Measurements from ENCODE around the gene HMCN2. TPM values are rescaled to one million over a fixed set of nuclear protein-coding genes. Genes with fewer than 3 reads are reported as not detected.

The HMCN2 gene
- total and polyA plus RNA-seq, 2 donors (not counting 3 experiments of a cell fraction or from before 2014, with no cell fraction given), result 0.04 to 0.24 TPM

DNA sequence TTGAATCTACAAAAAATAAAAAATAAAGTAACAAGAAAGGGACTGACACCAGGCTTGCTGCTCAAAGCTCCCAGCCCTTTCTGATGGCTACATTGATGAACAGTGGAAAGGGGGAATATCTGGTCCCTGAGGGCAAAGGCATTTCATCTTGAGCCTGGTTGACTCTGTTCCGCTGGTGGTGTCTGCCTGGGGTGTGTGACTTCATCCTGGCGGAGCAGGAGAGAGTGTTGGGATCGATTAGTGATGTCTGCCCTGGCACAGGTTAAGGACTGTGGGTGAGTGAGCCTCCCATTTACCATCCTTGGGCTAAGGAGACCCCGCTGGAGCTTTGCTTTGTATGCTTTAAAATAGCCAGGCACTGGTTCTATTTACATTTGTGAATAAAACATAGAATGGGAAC is 122.3 kb downstream of the HMCN2 start:
- Histone ChIP-seq H3K4me3 (replicated peaks in 1 of 3; ENCODE audit: insufficient read depth in 1 of 3, low read depth in 1 of 3, low read length in 3 of 3) (no peak overlapping the region), H2AFZ (ENCODE audit: low read depth, low read length) (no peak overlapping the region), H3K9me1 (replicated peaks; ENCODE audit: control insufficient read depth, extremely low read depth, insufficient read depth, low read length) (no peaks in the 10 kb centered on the region), H3K4me2 (ENCODE audit: insufficient read depth, low read length) (no peak overlapping the region), H3K9ac (replicated peaks; ENCODE audit: extremely low read depth, insufficient read depth, low read length) (no peak overlapping the region), H3K36me3 (ENCODE audit: control insufficient read depth in 2 of 2, extremely low read depth in 1 of 2, insufficient read depth in 2 of 2, low read length in 2 of 2) (no peaks in the 10 kb centered on the region), H4K20me1 (replicated peaks; ENCODE audit: control insufficient read depth, extremely low read depth, insufficient read depth, low read length) (no peaks in the 10 kb centered on the region), H3K79me2 (ENCODE audit: control insufficient read depth, insufficient read depth, low read length) (no peaks in the 10 kb centered on the region), H3K27me3 (ENCODE audit: control insufficient read depth in 2 of 2, insufficient read depth in 2 of 2, low read length in 2 of 2) (no peaks in the 10 kb centered on the region), H3K27ac (ENCODE audit: insufficient read depth, low read depth, low read length) (no peak overlapping the region), H3K4me1 (ENCODE audit: control insufficient read depth, extremely low read depth, insufficient read depth, low read length) (no peaks in the 10 kb centered on the region), H3K9me3 (replicated peaks; ENCODE audit: control insufficient read depth, insufficient read depth, low read length) (no peaks in the 10 kb centered on the region)
- POLR2A ChIA-PET, result no interaction called here
- FAIRE-seq (no peak), DNase-seq (ENCODE audit: low read depth, low spot score) (no peak)
- CTCF ChIA-PET, result no interaction called here
- TF ChIP-seq GATA2 (IDR thresholded peaks at IDR 0.05; ENCODE audit: insufficient read depth, insufficient read length, low read depth, low read length), result no peak
- no TSS peak for BruUV-seq (replicated peaks)
- dilution Hi-C loops (cut with MboI; ENCODE audit: extremely low pct_ligation_motif_present, low sequenced_read_pairs), result no loop called here
- intact Hi-C loops (cut with micrococcal nuclease), result no loop called here

DNA sequence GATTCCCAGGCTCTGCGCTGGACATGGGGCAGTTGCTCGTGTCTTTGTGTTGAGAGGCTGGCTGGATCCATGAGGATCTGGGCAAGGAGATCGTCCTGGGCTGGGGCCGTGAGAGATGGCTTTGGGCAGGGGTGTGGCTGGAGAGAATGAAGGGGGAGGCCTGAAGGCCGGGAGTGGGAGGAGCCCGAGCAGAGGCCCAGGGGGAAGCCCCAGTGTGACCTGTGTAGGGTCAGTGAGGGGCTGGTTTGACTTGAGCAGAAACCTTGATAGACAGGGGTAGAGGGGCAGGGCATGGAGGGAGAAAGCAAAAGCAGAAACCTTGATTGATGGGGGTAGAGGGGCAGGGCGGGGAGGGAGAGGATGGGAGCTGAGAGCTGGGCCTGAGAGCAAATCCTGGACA is 124.8 kb downstream of the HMCN2 start:
- ChIA-PET CTCF (no interaction called here), POLR2A (no interaction called here)
- DNase-seq (ENCODE audit: low read depth, low spot score) (no peak), FAIRE-seq (no peak)
- no peaks in the 10 kb centered on the region for H3K9me1 ChIP-seq (replicated peaks; ENCODE audit: control insufficient read depth, extremely low read depth, insufficient read depth, low read length)
- no peaks in the 10 kb centered on the region for H3K9me3 ChIP-seq (replicated peaks; ENCODE audit: control insufficient read depth, insufficient read depth, low read length)
- H3K4me3 ChIP-seq (replicated peaks in 1 of 3; ENCODE audit: insufficient read depth in 1 of 3, low read depth in 1 of 3, low read length in 3 of 3), result no peak overlapping the region
- H3K36me3 ChIP-seq (ENCODE audit: control insufficient read depth in 2 of 2, extremely low read depth in 1 of 2, insufficient read depth in 2 of 2, low read length in 2 of 2), result no peaks in the 10 kb centered on the region
- H3K4me2 ChIP-seq (ENCODE audit: insufficient read depth, low read length), result no peak overlapping the region
- no peaks in the 10 kb centered on the region for H3K79me2 ChIP-seq (ENCODE audit: control insufficient read depth, insufficient read depth, low read length)
- H3K4me1 ChIP-seq (ENCODE audit: control insufficient read depth, extremely low read depth, insufficient read depth, low read length), result no peaks in the 10 kb centered on the region
- intact Hi-C loops (cut with micrococcal nuclease), result no loop called here
- H3K9ac ChIP-seq (replicated peaks; ENCODE audit: extremely low read depth, insufficient read depth, low read length), result no peak overlapping the region
- no peak overlapping the region for H2AFZ ChIP-seq (ENCODE audit: low read depth, low read length)
- BruUV-seq (replicated peaks), result no TSS peak
- TF ChIP-seq EZH2 (IDR thresholded peaks at IDR 0.05; ENCODE audit: borderline replicate concordance, low read depth, low read length, severe bottlenecking) (no peak), FOS (IDR thresholded peaks at IDR 0.05; ENCODE audit: borderline replicate concordance, insufficient read depth, low read length) (no peak), POLR2AphosphoS5 (IDR thresholded peaks at IDR 0.05; ENCODE audit: insufficient read depth, low read depth, low read length) (no peak), GATA2 (IDR thresholded peaks at IDR 0.05; ENCODE audit: insufficient read depth, insufficient read length, low read depth, low read length) (no peak), MYC (IDR thresholded peaks at IDR 0.05; ENCODE audit: low read depth, low read length) (no peak), POLR2A (IDR thresholded peaks at IDR 0.05; ENCODE audit: low read depth, low read length) (no peak), JUN (IDR thresholded peaks at IDR 0.05; ENCODE audit: borderline replicate concordance, insufficient read depth, insufficient read length, low read depth) (no peak)
- TF ChIP-seq, protein P1, sequence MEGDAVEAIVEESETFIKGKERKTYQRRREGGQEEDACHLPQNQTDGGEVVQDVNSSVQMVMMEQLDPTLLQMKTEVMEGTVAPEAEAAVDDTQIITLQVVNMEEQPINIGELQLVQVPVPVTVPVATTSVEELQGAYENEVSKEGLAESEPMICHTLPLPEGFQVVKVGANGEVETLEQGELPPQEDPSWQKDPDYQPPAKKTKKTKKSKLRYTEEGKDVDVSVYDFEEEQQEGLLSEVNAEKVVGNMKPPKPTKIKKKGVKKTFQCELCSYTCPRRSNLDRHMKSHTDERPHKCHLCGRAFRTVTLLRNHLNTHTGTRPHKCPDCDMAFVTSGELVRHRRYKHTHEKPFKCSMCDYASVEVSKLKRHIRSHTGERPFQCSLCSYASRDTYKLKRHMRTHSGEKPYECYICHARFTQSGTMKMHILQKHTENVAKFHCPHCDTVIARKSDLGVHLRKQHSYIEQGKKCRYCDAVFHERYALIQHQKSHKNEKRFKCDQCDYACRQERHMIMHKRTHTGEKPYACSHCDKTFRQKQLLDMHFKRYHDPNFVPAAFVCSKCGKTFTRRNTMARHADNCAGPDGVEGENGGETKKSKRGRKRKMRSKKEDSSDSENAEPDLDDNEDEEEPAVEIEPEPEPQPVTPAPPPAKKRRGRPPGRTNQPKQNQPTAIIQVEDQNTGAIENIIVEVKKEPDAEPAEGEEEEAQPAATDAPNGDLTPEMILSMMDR (IDR thresholded peaks at IDR 0.05; ENCODE audit: extremely low read depth in 1 of 2, insufficient read depth in 1 of 2, low read depth in 1 of 2, low read length in 2 of 2), result no peak
- TF ChIP-seq, protein P2, sequence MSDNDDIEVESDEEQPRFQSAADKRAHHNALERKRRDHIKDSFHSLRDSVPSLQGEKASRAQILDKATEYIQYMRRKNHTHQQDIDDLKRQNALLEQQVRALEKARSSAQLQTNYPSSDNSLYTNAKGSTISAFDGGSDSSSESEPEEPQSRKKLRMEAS (IDR thresholded peaks at IDR 0.05; ENCODE audit: insufficient read depth, insufficient read length), result no peak
- H4K20me1 ChIP-seq (replicated peaks; ENCODE audit: control insufficient read depth, extremely low read depth, insufficient read depth, low read length), result no peaks in the 10 kb centered on the region
- no peak overlapping the region for H3K27ac ChIP-seq (ENCODE audit: insufficient read depth, low read depth, low read length)
- no peaks in the 10 kb centered on the region for H3K27me3 ChIP-seq (ENCODE audit: control insufficient read depth in 2 of 2, insufficient read depth in 2 of 2, low read length in 2 of 2)
- dilution Hi-C loops (cut with MboI; ENCODE audit: extremely low pct_ligation_motif_present, low sequenced_read_pairs), result no loop called here
